Mesothelial cell of epicardium (in vitro differentiated cells): ENCODE results near the gene KDR. TPM values are rescaled to one million over a fixed set of nuclear protein-coding genes. Genes with fewer than 3 reads are reported as not detected.
A peak's percentile ranks its signal among the peaks of the same experiment; 100 is the strongest.

Source experiments
- DNase-seq, 2 experiments: peaks; one replicate each; pipeline ENCODE4 v3.0.0; 2021; ENCODE audit warnings: low spot score in 2 of 2; ENCODE audit not compliant: unreplicated experiment in 2 of 2
- H3K27ac Mint-ChIP-seq: 2 replicates; pipeline ENCODE4 v1.8.0; 2021; ENCODE audit warnings: mixed read lengths
- H3K27me3 Mint-ChIP-seq: 2 replicates; pipeline ENCODE4 v1.8.0; 2021; ENCODE audit warnings: low read depth, mixed read lengths
- H3K36me3 Mint-ChIP-seq: 2 replicates; pipeline ENCODE4 v1.8.0; 2021; ENCODE audit warnings: mixed read lengths
- H3K4me1 Mint-ChIP-seq: 2 replicates; pipeline ENCODE4 v1.8.0; 2021; ENCODE audit warnings: mixed read lengths
- H3K4me3 Mint-ChIP-seq: 2 replicates; pipeline ENCODE4 v1.8.0; 2021; ENCODE audit warnings: mild to moderate bottlenecking, moderate library complexity, mixed read lengths
- H3K9me3 Mint-ChIP-seq: 2 replicates; pipeline ENCODE4 v1.8.0; 2021; ENCODE audit warnings: mixed read lengths
- CTCF ChIP-seq: fragments of 200-600 bp; sonication (generic); IDR thresholded peaks from one replicate; pipeline ENCODE4 v1.5.0; 2021; ENCODE audit warnings: antibody characterized with exemption; ENCODE audit not compliant: unreplicated experiment
- total RNA-seq: library from RNA; stranded (reverse); gene quantifications from 3 replicates; pipeline ENCODE4 v1.2.1, GENCODE V29; 2021

The KDR gene
- total RNA-seq, 1 donor from 2014 or later = 48.5 TPM

- no peak overlapping the region for H3K27ac Mint-ChIP-seq
- H3K4me1 Mint-ChIP-seq = peaks cover 12% of the 10 kb centered on the region
- DNase-seq = no peak
- peaks cover 11% of the 10 kb centered on the region for H3K9me3 Mint-ChIP-seq
- H3K4me3 Mint-ChIP-seq = no peak overlapping the region
- no peak for TF ChIP-seq CTCF
- no peaks in the 10 kb centered on the region for H3K27me3 Mint-ChIP-seq
- H3K36me3 Mint-ChIP-seq = no peaks in the 10 kb centered on the region
These were observed 37.0 kb upstream of the KDR start for GRCh38 chr4:55162396-55162795.

GRCh38 chr4:55161739-55162138, 36.3 kb upstream of the KDR start:
- Mint-ChIP-seq H3K9me3 (peaks cover 8% of the 10 kb centered on the region), H3K4me1 (peaks cover 12% of the 10 kb centered on the region), H3K4me3 (no peak overlapping the region), H3K27ac (no peak overlapping the region), H3K27me3 (no peaks in the 10 kb centered on the region), H3K36me3 (no peaks in the 10 kb centered on the region)
- no peak for TF ChIP-seq CTCF
- DNase-seq = no peak

GRCh38 chr4:55159851-55160250, 34.5 kb upstream of the KDR start:
- no peaks in the 10 kb centered on the region for H3K36me3 Mint-ChIP-seq
- no peak for TF ChIP-seq CTCF
- H3K4me3 Mint-ChIP-seq = no peak overlapping the region
- peaks cover 13% of the 10 kb centered on the region for H3K4me1 Mint-ChIP-seq
- peak overlapping the region; percentile 71 for H3K27ac Mint-ChIP-seq
- no peaks in the 10 kb centered on the region for H3K9me3 Mint-ChIP-seq
- no peaks in the 10 kb centered on the region for H3K27me3 Mint-ChIP-seq
- no peak for DNase-seq

- H3K27ac Mint-ChIP-seq = no peak overlapping the region
- no peaks in the 10 kb centered on the region for H3K27me3 Mint-ChIP-seq
- H3K4me3 Mint-ChIP-seq = no peak overlapping the region
- H3K4me1 Mint-ChIP-seq = peaks cover 16% of the 10 kb centered on the region
- H3K9me3 Mint-ChIP-seq = no peaks in the 10 kb centered on the region
- no peaks in the 10 kb centered on the region for H3K36me3 Mint-ChIP-seq
- TF ChIP-seq CTCF = no peak
- no peak for DNase-seq
These were observed 33.6 kb upstream of the KDR start for GRCh38 chr4:55158957-55159356.

GRCh38 chr4:55157559-55158277, 32.3 kb upstream of the KDR start:
- H3K9me3 Mint-ChIP-seq = peaks cover 5% of the 10 kb centered on the region
- H3K36me3 Mint-ChIP-seq = peaks cover 4% of the 10 kb centered on the region
- H3K4me1 Mint-ChIP-seq = peaks cover 16% of the 10 kb centered on the region
- H3K27ac Mint-ChIP-seq = no peak overlapping the region
- TF ChIP-seq CTCF = no peak
- no peak overlapping the region for H3K4me3 Mint-ChIP-seq
- no peak for DNase-seq
- no peaks in the 10 kb centered on the region for H3K27me3 Mint-ChIP-seq

GRCh38 chr4:55154933-55155332, 29.5 kb upstream of the KDR start:
- Mint-ChIP-seq H3K36me3 (peaks cover 5% of the 10 kb centered on the region), H3K9me3 (peaks cover 18% of the 10 kb centered on the region)

More at GRCh38 chr4:55154933-55155332, 29.5 kb upstream of the KDR start:
- Mint-ChIP-seq H3K27me3 (no peaks in the 10 kb centered on the region), H3K4me3 (no peak overlapping the region), H3K27ac (no peak overlapping the region), H3K4me1 (peaks cover 10% of the 10 kb centered on the region)
- DNase-seq = no peak
- no peak for TF ChIP-seq CTCF
